Suprapubic skin (tissue), 4 donors: ENCODE data around the gene PNMA8A. TPM values are rescaled to one million over a fixed set of nuclear protein-coding genes. Genes with fewer than 3 reads are reported as not detected.

Experiments
- DNase-seq, 2 donors: peaks; one replicate each; pipeline ENCODE4 v3.0.0-alpha.2; 2019; ENCODE audit warnings: low spot score in 2 of 2
- H3K27ac ChIP-seq: fragments of 200-600 bp; sonication (generic); one replicate; pipeline ENCODE4 v1.5.1; 2019
- H3K27me3 ChIP-seq: fragments of 200-600 bp; sonication (generic); one replicate; pipeline ENCODE4 v1.5.1; 2019
- H3K36me3 ChIP-seq: fragments of 200-600 bp; sonication (generic); one replicate; pipeline ENCODE4 v1.5.1; 2019
- H3K4me1 ChIP-seq: fragments of 200-600 bp; sonication (generic); one replicate; pipeline ENCODE4 v1.5.1; 2019
- H3K4me3 ChIP-seq: fragments of 200-600 bp; sonication (generic); one replicate; pipeline ENCODE4 v1.5.1; 2019; ENCODE audit warnings: mild to moderate bottlenecking
- H3K9me3 ChIP-seq: fragments of 200-600 bp; sonication (generic); one replicate; pipeline ENCODE4 v1.5.1; 2019
- EP300 ChIP-seq: sonication (generic); formaldehyde crosslinking; IDR thresholded peaks from one replicate; pipeline ENCODE4 v1.6.1; 2017; ENCODE audit warnings: antibody characterized with exemption
- POLR2A ChIP-seq, 2 donors: fragments of 450-650 bp; IDR thresholded peaks; one replicate each; pipeline ENCODE4 v1.6.1; 2017; ENCODE audit warnings: antibody characterized with exemption in 2 of 2, mild to moderate bottlenecking in 2 of 2, moderate library complexity in 2 of 2
- POLR2AphosphoS5 ChIP-seq, 3 donors: sonication (generic); formaldehyde crosslinking; IDR thresholded peaks; one replicate each; pipeline ENCODE4 v1.6.1; 2017; ENCODE audit warnings: antibody characterized with exemption in 3 of 3
- WGBS: methylation state at CpG from one replicate; pipeline ENCODE4 v1.1.5; 2018; 5-methylcytosine and 5-hydroxymethylcytosine counted together
- total RNA-seq, 4 donors: library from RNA; depleted of rRNA; stranded (reverse); fragments of >200 nt; gene quantifications; one replicate each; pipeline ENCODE4 v1.1.0, GENCODE V29; 2016
- TF ChIP-seq, protein P1 (sequence below), 2 donors: fragments of 200-600 bp in 1 of 2; fragments of 450-650 bp in 1 of 2; sonication (generic) in 1 of 2; IDR thresholded peaks; one replicate each; pipeline ENCODE4 v1.5.1; 2016 to 2019; ENCODE audit warnings: antibody characterized with exemption in 2 of 2, mild to moderate bottlenecking in 1 of 2, moderate library complexity in 1 of 2

The PNMA8A gene
- total RNA-seq, 4 donors from 2014 or later = 0.72 to 3.9 (median 1.4) TPM

DNA sequence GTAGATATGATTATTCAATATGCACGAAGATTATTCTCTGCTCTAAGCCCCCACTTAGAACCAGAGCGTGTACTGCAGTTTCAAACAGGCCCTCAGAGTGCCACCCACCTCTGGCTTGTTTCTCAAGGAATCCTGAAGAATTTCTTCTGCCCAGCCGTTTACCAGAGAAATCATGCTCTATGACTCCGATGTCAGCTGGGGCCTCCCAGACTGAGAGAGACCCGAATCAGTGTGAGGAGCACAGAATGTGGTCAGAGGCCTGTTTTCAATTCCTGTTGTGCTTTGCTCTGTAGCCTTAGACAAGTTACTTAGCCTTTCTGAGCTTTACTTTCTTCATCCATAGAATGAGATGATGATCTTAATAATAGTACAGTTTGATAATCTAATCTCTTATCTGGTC lies 48.2 kb downstream of the PNMA8A start:
- Histone ChIP-seq H3K27ac (no peak overlapping the region), H3K9me3 (no peaks in the 10 kb centered on the region), H3K27me3 (peaks cover 29% of the 10 kb centered on the region), H3K4me3 (no peak overlapping the region), H3K4me1 (peaks cover 14% of the 10 kb centered on the region), H3K36me3 (no peaks in the 10 kb centered on the region)
- WGBS = 78% methylated on average over 5 of the region's 5 CpGs
- no peak for TF ChIP-seq EP300
- no peak for TF ChIP-seq POLR2AphosphoS5 (IDR thresholded peaks at IDR 0.05)
- TF ChIP-seq POLR2A (IDR thresholded peaks at IDR 0.05) = no peak
- TF ChIP-seq, protein P1, sequence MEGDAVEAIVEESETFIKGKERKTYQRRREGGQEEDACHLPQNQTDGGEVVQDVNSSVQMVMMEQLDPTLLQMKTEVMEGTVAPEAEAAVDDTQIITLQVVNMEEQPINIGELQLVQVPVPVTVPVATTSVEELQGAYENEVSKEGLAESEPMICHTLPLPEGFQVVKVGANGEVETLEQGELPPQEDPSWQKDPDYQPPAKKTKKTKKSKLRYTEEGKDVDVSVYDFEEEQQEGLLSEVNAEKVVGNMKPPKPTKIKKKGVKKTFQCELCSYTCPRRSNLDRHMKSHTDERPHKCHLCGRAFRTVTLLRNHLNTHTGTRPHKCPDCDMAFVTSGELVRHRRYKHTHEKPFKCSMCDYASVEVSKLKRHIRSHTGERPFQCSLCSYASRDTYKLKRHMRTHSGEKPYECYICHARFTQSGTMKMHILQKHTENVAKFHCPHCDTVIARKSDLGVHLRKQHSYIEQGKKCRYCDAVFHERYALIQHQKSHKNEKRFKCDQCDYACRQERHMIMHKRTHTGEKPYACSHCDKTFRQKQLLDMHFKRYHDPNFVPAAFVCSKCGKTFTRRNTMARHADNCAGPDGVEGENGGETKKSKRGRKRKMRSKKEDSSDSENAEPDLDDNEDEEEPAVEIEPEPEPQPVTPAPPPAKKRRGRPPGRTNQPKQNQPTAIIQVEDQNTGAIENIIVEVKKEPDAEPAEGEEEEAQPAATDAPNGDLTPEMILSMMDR (IDR thresholded peaks at IDR 0.05) = no peak
- DNase-seq = no peak

DNA sequence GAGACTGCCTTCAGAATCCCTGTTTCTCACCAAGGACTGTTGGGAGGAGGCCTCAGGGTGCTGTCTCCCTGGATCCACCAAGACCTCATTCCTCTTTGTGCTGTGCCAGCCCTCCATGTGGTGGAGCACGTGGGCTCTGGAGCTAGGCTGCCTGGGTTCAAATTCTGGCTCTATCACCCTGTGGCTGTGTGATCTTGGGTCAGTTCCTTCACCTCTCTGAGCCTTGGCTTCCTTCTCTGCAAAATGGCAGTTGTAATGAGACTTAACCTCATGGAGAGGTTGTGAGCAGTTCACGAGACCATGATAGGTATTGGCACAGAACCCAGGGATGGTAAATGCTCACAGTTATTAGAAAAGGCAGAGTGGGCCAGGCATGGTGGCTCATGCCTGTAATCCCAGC lies 49.0 kb downstream of the PNMA8A start:
- H3K27me3 ChIP-seq = peaks cover 21% of the 10 kb centered on the region
- H3K27ac ChIP-seq = no peak overlapping the region
- WGBS = 86% methylated on average over 1 of the region's 2 CpGs
- no peaks in the 10 kb centered on the region for H3K36me3 ChIP-seq
- no peak for DNase-seq
- peaks cover 13% of the 10 kb centered on the region for H3K4me1 ChIP-seq
- TF ChIP-seq, protein P1 (IDR thresholded peaks at IDR 0.05) = no peak
- TF ChIP-seq POLR2AphosphoS5 (IDR thresholded peaks at IDR 0.05) (no peak), EP300 (no peak), POLR2A (IDR thresholded peaks at IDR 0.05) (no peak)
- H3K4me3 ChIP-seq = no peak overlapping the region
- H3K9me3 ChIP-seq = no peaks in the 10 kb centered on the region

DNA sequence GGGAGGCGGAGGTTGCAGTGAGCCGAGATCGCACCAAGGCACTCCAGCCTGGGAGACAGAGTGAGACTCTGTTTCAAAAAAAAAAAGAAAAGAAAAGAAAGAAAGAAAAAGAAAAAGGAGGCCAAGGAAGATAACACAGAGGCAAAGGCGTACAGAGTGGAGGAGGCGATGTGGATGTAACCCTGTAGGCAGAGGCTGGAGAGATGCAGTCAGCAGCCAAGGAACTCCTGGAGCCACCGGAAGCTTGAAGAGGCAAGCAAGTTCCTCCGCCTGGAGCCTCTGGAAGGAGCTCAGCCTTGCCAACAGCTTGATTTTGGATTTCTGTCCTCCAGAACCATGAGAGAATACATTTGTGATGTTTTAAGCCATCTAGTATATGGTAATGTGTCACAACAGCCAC lies 51.3 kb downstream of the PNMA8A start:
- TF ChIP-seq EP300 (no peak), POLR2A (IDR thresholded peaks at IDR 0.05) (no peak), POLR2AphosphoS5 (IDR thresholded peaks at IDR 0.05) (no peak)
- TF ChIP-seq, protein P1 (IDR thresholded peaks at IDR 0.05) = no peak
- 74% methylated on average over 7 of the region's 7 CpGs for WGBS
- H3K27ac ChIP-seq = no peak overlapping the region
- peaks cover 13% of the 10 kb centered on the region for H3K4me1 ChIP-seq
- no peak overlapping the region for H3K4me3 ChIP-seq
- no peak for DNase-seq
- H3K36me3 ChIP-seq = no peaks in the 10 kb centered on the region
- no peaks in the 10 kb centered on the region for H3K9me3 ChIP-seq
- H3K27me3 ChIP-seq = peaks cover 19% of the 10 kb centered on the region

Other genes with a start within 250 kb of the PNMA8A start
- gene IGFL1, start 241.8 kb downstream of the PNMA8A start, total RNA-seq = not detected
- gene HIF3A, start 174.5 kb downstream of the PNMA8A start, total RNA-seq = 10 to 100 TPM in 2 of 4 donors, 1 to 10 TPM in 2; 6.6 to 30.0 (median 18.5) TPM
- gene PPP5C, start 124.5 kb downstream of the PNMA8A start, total RNA-seq = 10 to 100 TPM; 38.2 to 66.0 (median 51.3) TPM
- 1 to 10 TPM; 1.6 to 6.5 (median 3.3) TPM for gene CCDC8, start 58.0 kb downstream of the PNMA8A start, total RNA-seq
- under 1 TPM in 1 of 4 donors, not detected in 3; 0.13 TPM for gene PNMA8C, start 42.6 kb downstream of the PNMA8A start, total RNA-seq
- gene PNMA8B, start 24.3 kb upstream of the PNMA8A start, total RNA-seq = 1 to 10 TPM; 1.8 to 3.2 (median 2.8) TPM
- 100 to 1,000 TPM in 1 of 4 donors, 10 to 100 TPM in 3; 56.0 to 102 (median 78.6) TPM for gene CALM3, start 129.8 kb upstream of the PNMA8A start, total RNA-seq
- gene PTGIR, start 153.5 kb upstream of the PNMA8A start, total RNA-seq = 1 to 10 TPM in 3 of 4 donors, under 1 TPM in 1; 0.57 to 6.7 (median 2.4) TPM
- gene GNG8, start 164.6 kb upstream of the PNMA8A start, total RNA-seq = not detected
- gene DACT3, start 189.6 kb upstream of the PNMA8A start, total RNA-seq = 1 to 10 TPM in 3 of 4 donors, under 1 TPM in 1; 0.68 to 1.8 (median 1.2) TPM
- gene PRKD2, start 245.6 kb upstream of the PNMA8A start, total RNA-seq = 100 to 1,000 TPM in 1 of 4 donors, 10 to 100 TPM in 3; 51.5 to 136 (median 61.2) TPM